ENCODE measurements around the gene SEPTIN5.
"Not testable (repeated sequence)": the region's sequence is repeated elsewhere in the genome, so short reads cannot be mapped to it uniquely, and the experiment has no call there.

Gene SEPTIN5

DNA sequence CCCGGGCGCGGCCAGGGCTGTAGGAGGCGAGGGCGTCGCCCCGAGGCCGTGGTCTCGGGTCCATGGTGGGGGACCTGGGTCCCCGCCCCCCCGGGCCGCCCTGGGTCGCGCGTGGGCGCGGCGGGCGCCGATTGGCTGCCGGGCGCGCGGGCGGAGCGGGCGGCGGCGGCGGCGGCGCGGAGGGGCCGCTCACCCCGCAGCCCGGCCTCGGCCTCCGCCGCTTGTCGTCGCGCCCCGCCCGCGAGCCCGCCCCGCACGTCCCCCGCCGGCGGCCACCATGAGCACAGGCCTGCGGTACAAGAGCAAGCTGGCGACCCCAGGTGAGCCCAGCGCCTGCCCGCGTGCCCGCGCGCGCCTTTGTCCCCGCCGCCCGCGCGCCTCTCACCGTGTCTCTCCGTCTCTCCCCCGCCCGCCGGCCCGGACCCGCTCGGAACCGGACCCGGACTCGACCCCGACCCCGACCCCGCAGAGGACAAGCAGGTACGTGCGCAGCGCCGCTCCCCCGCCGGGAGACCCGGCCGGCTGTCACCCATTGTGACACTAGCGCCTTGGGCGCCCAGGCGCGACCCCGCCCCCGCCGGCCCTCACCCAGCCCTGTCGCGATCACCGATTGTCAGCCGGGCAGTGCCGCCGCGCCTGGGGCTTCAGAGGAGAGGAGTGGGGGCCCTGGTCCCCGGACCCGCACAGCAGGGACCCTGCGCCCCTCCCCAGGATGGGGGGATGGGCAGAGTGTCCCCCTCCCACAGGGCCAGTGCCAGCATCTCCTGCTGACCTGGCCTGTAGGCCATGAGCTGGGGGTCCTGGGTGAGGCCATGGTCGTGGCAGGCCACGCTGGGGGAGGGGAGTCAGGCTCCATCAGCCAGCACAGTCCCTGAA lies at the start of gene SEPTIN5:
SEPTIN5 (plus strand) TSS at position 192 of the 876 bp plus-strand sequence; CDS start at position 278, 86 bp downstream.
- no peak for DNase-seq (ENCODE audit: low read depth)

DNA sequence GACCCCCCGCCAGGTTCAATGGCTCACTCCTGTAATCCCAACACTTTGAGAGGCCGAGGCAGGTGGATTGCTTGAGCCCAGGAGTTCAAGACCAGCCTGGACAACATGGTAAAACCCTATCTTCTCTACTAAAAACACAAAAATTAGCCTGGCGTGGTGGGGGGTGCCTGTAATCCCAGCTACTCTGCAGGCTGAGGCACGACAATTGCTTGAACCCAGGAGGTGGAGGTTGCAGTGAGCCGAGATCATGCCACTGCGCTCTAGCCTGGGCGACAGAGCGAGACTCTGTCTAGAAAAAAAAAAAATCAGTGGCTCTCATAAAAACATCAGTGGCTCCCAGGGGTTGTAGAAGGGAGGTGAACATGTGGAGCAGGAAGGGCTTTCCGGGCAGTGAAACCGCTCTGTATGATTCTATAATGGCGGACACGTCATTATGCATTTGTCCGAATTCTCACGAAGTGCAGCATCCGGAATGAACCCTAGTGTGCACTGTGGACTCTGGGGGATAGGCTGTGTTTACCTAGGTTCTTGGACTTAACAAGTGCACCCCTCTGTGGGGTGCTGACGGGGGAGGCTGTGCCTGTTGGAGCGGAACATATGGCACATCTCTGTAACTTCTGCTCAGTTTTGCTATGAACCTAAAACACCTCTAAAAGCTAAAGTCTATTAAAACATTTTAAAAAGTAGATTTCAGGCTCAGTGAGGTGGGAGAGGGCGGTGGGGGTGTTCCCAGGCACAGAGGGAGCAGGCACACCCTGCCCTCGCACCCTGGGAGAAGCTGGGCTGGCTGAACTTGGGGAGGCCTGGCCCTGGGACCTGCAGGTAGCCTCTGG lies 49.1 kb upstream of the SEPTIN5 start:
- no peak for DNase-seq (ENCODE audit: low read depth)

DNA sequence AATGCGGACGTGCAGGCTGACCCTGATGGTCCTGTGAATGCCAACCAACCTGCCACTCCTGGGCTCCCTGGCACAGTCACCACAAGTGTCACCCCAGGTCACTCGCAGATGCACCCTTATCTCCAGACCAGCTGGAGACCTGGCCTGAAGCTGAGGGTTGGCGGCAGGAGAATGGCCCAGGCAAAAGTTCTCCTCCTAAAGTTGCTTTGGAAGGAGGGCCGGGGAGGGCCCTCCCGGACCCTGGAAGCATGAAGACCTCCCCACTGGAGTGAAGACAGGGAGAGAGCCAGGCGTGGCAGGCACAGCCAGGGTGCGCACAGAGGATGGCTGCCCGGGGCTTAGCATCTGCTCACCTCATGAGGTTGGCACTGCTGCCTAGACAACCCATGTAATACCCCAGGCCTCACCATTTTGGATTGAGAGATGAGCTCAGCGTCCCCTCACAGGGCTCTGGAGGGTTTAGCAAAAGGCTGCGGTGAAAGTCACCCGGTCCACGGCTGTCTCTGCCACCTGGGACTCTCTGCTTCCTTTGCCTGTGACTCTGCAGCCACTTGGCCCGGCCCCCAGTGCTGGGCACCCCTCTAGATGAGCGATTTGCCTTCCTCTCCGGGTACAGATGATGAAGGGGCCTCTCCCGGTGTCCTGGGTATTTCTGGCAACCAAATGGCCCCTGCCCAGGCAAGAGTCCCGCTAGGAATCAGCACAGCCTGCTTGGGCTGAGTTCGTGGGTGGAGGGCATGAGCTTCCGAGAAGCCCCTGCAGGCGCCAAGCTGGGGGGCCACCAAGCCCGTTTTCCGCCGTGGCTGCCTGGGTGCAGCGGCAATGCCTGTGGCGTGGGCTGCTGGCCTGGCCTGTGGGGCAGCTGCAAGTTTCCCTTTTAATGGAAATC lies 48.3 kb upstream of the SEPTIN5 start:
- no peak for DNase-seq (ENCODE audit: low read depth)

DNA sequence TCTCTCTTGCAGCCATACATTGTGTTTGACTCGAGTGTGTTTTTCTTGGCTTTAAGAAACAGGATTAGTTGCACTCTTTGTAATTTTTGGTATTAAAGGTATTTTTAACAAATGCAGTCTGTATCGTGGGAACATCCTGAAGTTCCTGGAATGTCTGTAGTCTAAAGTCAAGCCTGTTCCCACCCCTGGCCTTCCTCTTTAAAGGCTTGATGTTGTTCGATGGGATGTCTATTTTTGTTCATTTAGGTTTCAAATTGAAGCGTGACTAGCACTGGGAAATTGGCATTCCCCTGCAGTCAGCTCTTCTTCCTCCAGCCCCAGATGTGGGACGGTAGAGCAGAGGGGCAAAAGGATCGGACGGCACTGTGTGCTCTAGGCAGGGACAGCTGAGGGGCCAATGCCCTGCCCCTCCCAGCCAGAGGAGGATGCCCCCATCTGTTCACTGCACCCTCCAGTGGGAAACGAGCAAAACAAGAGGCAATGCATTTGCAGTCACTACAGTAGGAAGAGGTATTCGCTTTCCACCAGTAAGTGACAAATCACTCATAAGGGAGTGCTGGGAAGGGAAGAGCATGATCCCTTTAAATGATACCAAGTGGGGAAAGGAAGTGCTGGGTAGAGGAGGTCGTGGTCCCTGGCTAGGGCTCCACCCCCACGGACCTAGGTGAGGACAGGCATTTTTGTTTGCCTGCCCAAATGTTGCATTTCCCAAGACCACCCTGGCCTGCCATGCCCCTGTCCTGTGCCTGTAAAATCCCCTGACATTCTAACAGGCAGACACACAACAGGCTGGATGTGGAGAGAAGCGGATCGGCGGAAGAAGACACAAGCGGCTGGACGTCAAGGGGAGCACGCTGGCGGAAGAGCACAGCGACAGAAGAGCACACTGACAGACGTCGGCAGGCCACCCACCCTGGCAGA lies 47.4 kb upstream of the SEPTIN5 start:
- no peak for DNase-seq (ENCODE audit: low read depth)

DNA sequence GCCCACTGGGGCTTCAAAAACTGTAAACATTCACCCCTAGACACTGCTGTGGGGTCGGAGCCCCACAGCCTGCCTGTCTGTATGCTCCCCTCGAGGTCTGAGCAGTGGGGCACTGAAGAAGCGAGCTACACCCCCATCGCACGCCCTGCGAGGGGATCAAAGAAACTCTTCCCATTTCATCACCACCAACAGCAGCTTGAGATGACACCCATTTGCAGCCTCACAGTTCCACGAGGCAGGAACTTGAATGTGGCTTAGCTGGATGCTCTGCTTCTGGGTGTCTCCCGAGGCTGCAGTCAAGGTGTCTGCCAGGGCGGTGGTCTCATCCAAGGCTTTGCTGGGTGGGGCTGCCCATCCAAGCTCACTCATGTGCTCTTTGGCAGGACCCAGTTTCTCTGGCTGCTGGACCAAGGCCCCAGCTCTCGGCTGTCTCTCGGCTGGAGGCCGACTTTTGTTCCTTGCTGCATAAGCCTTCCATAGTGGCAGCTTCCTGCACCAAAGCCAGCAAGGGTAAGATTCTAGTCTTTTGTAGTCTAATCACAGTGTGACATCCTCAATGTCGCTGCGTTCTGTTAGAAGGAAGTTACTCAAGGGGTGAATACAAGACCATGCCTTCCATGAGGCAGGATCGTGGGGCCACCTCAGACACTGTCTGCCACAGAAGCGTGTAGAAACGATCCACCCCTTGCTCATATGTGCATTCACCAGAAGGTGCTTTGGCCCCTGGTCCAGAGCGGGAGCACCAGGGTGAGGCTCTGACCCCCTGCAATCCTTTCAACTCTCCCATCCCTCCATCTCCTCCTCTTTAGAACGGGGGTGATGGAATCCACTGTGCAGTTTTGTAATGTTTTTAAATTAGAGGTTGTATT lies 46.2 kb upstream of the SEPTIN5 start:
- no peak for DNase-seq (ENCODE audit: low read depth)

DNA sequence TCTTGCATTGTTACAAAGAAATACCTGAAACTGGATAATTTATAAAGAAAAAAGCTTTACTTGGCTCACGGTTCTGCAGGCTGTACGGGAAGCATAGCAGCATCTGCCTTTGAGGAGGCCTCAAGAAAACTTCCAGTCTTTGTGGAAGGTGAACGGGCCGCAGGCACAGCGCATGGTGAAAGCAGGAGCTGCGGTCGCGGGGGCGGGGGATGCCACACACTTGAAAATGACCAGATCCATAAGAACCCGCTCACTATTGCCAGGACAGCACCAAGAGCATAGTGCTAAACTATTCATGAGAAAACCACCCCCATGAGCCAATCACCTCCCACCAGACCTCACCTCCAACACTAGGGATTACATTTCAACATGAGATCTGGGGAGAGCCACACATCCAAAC lies 45.6 kb upstream of the SEPTIN5 start:
- DNase-seq (ENCODE audit: low read depth) = no peak

GRCh38 chr22:19669570-19669969 lies 44.7 kb upstream of the SEPTIN5 start:
- DNase-seq (ENCODE audit: low read depth) = no peak

DNA sequence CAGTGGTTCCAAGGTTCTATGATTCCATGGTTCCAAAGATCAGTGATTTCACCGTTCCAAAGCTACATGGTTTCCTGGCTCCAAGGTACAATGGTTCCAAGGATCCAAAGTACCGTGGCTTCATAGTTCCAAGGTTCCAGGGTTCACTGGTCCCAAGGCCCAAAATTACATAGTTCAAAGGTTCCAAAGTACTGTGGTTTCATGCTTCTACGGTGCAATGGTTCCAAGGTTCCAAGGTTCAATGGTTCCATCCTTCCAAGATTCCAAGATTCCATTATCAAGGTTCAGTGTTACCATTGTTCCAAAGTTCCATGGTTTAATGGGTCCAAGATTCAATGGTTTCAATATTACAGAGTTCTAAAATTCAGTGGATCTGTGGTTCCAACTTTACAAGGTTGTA lies 43.0 kb upstream of the SEPTIN5 start:
- DNase-seq (ENCODE audit: low read depth) = no peak

DNA sequence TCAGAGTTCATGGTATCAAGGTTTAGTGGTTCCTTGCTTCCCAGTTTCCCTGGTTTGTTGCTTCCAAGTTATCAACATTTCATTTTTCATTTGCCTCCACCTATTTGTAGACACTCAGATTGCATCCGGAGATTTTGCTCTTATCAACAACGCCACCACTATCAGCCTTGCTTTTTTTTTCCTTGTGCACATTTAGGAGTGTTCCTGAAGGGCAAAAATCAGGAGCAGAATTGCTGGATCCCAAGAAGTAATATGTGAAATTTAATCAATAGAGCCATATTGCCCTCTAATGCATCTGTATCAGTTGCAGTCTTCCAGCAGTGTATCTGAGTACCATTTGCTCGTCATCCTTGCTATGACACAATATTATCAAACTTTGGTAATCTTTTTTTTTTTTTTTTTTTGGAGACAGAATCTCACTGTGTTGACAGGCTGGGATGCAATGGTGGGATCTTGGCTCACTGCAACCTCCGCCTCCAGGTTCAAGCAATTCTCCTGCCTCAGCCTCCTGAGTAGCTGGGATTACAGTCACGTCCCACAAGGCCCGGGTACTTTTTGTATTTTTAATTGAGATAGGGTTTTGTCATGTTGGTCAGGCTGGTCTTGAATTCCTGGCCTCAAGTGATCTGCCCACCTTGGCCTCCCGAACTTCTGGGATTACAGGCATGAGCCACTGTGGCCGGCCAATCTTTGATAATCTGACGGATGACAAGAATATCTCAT lies 42.1 kb upstream of the SEPTIN5 start:
- DNase-seq (ENCODE audit: low read depth) = no peak

- DNase-seq (ENCODE audit: low read depth) = no peak
Observed at GRCh38 chr22:19673660-19674059, 40.6 kb upstream of the SEPTIN5 start.

- no peak for DNase-seq (ENCODE audit: low read depth)
Observed at GRCh38 chr22:19674129-19674928, 40.0 kb upstream of the SEPTIN5 start.

GRCh38 chr22:19674929-19675253 lies 39.4 kb upstream of the SEPTIN5 start:
- DNase-seq (ENCODE audit: low read depth) = no peak

DNA sequence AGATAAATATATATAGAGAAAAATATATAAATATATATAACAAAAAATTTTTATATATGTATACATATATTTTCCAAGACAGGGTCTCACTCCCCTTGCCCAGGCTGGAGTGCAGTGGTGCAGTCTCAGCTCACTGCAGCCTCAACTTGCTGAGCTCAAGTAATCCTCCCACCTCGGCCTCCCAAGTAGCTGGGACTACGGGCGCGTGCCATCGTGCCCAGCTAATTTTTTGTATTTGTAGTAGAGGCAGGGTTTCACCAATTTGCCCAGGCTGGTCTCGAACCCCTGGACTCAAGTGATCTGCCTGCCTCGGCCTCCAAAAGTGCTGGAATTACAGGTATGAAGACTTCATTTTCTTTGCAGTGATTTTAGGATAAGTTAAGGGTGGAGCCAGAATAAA lies 38.9 kb upstream of the SEPTIN5 start:
- DNase-seq (ENCODE audit: low read depth) = no peak

DNA sequence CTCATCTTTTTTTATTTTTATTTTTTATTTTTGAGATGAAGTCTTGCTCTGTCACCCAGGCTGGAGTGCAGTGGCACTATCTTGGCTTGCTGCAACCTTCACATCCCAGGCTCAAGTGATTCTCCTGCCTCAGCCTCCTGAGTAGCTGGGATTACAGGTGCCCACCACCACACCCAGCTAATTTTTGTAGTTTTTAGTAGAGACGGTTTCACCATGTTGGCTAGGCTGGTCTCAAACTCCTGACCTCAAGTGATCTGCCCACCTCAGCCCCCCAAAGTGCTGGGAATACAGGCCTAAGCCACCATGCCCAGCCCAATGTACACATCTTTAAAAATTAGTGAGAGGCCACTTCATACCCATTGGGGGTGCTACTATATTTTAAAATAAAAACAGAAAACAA lies 37.9 kb upstream of the SEPTIN5 start:
- not testable (repeated sequence) for DNase-seq (ENCODE audit: low read depth)

DNA sequence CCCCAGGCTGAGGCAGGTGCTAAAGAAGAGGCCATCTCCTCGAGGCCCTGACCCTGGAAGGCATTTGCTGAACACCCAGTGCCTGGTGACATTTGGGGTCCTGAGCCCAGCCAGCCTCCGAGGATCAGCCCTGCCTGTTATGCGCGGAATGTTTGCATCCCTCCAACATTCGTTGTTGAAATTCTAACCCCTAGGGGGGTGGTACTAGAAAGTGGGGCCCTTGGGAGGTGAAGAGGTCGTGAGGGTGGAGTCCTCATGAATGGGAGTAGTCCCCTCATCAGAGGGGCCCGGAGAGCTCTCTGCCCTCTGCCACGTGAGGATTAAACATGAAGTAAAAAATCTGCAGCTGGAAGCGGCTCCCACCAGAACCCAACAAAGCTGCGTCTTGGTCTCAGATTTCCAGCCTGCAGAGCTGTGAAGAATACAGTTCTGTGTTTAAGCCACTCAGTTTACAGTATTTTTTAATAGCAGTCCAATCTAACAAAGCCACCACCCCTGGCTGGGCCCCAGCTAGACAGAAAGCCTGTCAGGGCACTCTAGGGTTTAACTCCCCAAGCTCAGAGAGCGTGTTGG lies 35.3 kb upstream of the SEPTIN5 start:
- no peak for DNase-seq (ENCODE audit: low read depth)

- peak; percentile 14 for DNase-seq (ENCODE audit: low read depth)
Observed at GRCh38 chr22:19679522-19680101, 34.7 kb upstream of the SEPTIN5 start.

GRCh38 chr22:19680287-19680881 lies 33.9 kb upstream of the SEPTIN5 start:
- no peak for DNase-seq (ENCODE audit: low read depth)
